IPS-18c (cell line): ENCODE data around the gene CIPC.

Source experiments
- H3K4me3 ChIP-seq: 2 replicates; pipeline ENCODE4 v1.7.0; 2013; ENCODE audit warnings: low read depth, mild to moderate bottlenecking, low read length, moderate library complexity; ENCODE audit not compliant: insufficient read depth
- H3K9me3 ChIP-seq: one replicate; pipeline ENCODE4 v1.6.1; 2013; ENCODE audit warnings: mild to moderate bottlenecking, low read length, moderate library complexity; ENCODE audit not compliant: control insufficient read depth, insufficient read depth

The CIPC gene

DNA sequence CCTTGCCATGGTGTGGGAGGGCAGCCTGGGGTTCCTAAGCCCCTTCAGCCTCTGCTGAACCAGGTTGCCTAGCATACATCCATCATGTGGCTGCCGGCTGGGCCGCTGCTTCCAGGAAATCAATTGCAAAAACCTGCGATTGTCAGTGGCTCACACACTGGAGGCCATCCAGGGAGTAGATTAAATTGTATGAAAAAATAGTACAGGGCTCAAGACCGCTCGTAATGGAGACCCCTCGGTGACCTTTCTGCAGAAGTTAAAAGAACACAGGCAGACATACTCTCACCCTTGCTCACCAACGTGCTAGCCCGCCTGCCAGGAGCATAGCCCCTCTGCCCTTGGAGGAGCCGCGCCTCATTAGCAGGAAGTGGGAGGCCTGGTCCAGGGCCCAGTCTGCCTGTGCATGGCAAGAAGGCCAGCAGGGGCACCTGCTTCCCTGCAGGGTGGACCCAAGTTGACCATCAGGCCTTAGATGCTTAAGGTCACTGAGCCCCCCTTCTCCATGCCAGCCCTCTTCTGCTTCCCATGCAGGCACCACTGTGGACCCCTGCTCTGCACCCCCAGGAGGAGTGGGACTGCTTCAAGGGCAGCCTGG is 31.4 kb upstream of the CIPC start:
- no peaks in the 10 kb centered on the region for H3K9me3 ChIP-seq
- no peak overlapping the region for H3K4me3 ChIP-seq

DNA sequence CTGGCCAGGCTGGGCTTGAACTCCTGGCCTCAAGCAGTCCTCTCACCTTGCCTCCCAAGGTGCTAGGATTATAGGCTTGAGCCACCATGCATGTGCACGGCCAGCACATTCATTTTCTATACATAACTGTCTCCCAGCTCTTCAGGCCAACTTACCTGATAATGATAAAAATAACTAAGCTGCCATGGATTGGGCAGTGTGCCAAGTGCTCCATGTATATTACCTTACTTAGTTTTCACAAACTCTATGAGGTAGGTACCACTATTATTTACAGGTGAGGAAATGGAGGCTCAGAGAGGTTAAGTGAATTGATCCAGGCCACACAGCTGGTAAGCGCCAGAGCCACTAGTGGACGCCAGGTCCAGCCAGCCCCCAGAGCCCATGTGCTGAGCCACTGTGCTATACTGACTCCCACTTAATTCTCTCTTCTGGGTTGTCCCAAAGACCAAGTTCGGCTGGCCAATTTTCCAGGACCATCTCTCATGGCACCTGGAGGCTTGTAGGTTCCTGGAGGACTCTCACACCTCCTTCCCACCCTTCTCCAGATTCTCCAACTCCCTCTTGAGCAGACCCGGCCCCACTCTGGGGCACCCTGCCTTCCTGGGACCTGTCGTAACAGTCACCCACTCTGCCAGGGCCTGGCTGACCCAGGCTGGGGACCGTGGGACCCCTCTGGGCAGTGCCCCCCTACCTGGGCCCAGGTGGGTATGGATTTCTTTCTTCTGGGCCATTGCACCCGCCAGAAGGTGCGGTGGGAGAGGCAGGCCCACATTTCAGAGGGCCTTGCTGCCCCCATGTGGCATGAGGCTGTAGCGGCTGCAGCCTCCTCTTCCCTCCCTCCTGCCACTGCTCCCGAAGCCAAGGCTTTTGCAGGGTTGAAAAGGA is 30.2 kb upstream of the CIPC start:
- no peak overlapping the region for H3K4me3 ChIP-seq
- H3K9me3 ChIP-seq = no peaks in the 10 kb centered on the region

DNA sequence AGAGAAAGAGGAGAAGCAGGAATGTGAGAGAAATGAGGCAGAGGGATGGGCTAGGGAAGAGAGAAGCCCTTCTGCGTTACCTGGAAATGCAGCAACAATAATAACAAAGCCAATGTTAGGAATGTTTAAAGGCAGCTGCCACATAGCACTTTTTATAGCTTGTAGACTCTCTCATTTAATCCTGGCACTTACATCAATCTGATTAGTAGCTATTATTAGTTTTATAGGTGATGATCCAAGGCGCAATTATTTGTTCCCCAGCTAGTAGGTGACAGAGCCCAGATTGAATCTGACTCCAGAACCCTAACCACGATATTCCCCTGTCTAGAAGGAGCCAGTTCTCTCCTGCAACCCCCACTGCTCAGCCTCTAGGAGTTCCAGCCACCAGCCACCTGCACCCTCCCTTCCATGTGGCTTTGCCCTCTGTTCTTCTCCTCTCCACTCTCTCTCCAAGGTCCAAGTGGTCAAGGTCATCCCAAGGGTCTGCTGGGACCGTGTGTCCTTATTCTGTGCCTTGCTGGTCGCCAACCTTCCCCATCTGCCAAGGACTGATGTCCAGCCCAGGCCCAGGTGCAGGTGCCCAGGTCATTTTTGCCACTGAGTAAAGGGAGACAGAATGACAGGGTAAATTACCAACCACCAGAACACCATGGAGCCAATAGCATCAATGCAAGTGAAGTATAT is 29.4 kb upstream of the CIPC start:
- Histone ChIP-seq H3K9me3 (no peaks in the 10 kb centered on the region), H3K4me3 (no peak overlapping the region)

DNA sequence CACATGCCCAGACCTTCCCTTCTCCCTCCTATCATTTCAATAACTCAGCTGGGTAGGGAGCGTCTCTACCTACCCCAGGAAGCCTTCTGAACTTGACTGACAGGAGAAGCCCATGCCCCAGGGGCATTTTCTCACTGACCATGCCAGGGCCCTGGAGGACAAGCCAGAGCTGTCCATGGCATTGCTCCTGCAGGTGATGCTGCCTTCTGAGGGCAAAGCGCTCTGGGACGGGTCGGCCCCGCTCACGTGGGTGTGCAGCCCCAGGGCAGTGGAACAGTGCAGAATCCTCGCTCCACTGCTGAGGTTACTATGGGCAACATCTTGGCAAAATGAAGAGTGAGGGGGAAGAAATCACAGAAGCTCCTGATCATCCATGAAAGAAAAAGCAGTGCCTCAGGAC is 28.5 kb upstream of the CIPC start:
- no peaks in the 10 kb centered on the region for H3K9me3 ChIP-seq
- H3K4me3 ChIP-seq = no peak overlapping the region

DNA sequence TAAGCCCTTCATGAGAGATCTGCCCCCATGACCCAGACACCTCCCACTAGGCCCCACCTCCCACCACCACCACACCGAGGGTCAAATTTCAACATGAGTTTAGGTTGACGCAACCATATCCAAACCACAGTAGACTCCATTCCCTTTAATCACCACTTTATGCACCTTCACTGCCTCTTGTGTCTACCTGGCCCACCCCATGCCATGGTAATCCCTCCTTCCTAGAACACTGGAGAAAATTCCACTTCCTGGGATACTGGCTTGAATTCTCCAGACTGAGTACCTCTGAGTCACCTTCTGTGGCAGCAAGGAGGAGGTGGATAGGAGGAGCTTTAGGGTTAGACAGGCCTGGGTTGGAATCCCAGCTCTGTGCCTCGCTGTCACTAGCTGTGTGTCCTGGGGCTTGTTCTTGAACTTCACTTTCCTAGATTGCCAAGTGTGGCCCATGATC is 26.1 kb upstream of the CIPC start:
- Histone ChIP-seq H3K4me3 (no peak overlapping the region), H3K9me3 (no peaks in the 10 kb centered on the region)

DNA sequence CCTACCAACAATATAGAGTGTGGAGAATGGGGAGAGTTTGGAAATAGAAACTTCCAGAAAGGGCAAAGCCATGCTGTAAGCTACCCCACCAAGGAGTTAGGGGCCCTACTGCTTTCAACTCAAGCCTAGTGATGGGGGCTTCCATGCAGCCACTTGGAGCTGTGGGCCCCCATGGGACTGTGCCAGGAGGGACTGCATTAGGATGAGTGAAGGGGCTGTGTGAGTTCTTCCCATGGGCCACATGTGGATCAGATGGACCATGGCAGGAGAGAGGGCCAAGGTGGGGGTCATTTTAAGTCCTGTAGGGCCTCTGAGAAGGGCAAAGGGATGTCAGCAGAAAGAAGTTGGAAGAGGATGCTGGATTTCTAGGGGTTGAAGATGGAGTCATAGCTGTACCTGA is 23.1 kb upstream of the CIPC start:
- no peaks in the 10 kb centered on the region for H3K9me3 ChIP-seq
- H3K4me3 ChIP-seq = no peak overlapping the region

DNA sequence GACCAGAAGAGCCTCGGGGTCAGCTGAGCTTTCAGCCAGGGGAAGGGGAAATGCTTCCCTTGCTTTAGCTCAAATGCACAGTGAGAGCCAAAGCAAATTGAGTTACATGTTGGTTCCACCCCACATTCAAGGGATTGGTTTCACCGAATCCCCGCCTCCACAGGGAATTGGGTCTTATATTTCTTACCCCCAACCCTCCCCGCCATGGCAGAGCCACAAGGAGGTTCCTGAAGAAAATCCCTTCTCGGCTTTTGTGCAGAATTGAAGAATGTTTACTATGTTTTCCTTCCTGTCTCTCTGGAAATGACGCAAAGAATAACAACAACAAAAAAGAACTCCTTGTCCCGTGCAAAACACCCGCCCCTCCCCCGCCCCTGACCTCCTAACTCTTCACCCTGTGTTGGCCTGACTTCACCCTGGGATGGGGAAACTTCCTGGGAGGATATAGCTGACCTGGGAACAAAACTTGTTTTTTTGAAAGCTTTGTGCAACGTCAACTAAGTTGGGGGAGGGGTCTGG is 21.9 kb upstream of the CIPC start:
- H3K9me3 ChIP-seq = no peaks in the 10 kb centered on the region
- 0 out of 2 replicates have a peak overlapping the region, but pooled peaks have one; percentile 22 for H3K4me3 ChIP-seq

DNA sequence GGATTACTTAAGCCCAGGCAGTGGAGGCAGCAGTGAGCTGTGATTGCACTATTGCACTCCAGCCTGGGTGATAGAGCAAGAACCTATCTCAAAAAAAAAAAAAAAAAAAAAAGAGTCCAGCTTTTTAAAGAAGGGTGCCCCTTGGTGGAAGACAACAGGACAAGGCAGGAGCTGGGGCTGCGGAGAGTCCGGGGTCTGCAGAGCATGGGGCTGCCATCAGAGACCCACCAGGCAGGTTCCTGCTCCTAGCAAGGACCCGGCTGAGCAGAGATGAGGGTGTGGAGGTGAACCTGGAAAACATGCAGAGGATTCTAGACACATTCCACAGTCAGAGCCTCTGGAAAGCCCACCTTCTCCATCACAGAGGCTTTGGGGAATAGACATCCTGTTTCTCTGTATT is 21.0 kb upstream of the CIPC start:
- H3K9me3 ChIP-seq = no peaks in the 10 kb centered on the region
- H3K4me3 ChIP-seq = no peak overlapping the region

DNA sequence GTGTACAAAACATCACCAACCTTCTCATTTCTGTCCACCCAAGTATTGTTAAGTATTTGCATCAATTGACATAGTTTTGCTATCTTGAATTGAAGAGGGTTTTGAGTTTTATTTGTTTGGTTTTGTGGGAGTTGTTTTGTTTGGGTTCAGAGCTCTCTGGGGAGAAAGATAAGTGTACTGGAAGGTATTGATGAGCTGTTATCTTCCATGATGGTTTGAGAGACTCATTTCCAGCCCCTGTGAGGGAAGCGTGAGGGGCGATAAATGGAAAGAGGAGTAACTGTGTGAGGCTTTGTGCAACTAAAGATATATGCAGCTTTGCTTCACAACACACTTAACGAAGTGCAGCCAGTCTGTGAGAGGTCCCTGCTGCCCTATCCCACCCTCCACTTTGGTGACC is 15.7 kb upstream of the CIPC start:
- no peaks in the 10 kb centered on the region for H3K9me3 ChIP-seq
- no peak overlapping the region for H3K4me3 ChIP-seq

DNA sequence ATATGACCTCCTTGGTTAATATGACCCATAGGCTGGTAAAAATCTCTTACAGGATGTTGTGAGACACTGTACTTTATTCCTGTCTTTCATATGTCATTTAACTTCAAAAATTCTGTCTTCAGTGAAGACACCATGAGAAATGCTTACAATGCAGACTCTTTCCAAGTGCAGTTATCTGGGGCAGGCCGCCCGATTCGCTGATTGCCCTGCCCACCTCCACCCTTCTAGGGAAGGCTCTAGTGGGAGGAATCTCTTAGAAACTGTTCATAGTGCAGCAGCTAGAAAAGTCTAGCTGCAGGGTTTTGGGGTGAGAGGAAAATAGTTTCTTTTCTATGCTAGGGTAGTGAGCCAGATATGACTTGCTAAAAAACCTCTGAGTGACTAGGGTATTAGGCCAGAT is 15.0 kb upstream of the CIPC start:
- Histone ChIP-seq H3K9me3 (no peaks in the 10 kb centered on the region), H3K4me3 (no peak overlapping the region)

DNA sequence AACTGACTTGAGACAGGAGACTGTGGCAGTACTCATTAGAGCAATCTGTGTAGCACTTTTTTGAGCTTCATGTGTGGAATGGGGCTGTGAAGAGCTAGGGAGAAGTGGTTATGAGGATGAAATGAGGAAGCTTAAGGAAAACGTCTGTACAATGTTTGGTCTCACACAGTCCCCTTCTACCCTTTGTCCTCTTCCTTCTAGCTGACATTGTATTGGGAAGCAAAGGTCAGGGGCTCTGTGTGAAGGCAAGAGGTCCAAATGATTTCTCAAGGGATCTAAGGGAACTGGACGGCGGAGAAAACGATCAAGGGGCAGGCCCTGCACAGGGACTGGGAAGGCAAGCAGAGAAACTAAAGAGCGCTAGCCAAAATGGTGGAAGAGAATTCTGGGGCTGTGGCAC is 13.1 kb upstream of the CIPC start:
- Histone ChIP-seq H3K9me3 (no peaks in the 10 kb centered on the region), H3K4me3 (no peak overlapping the region)

DNA sequence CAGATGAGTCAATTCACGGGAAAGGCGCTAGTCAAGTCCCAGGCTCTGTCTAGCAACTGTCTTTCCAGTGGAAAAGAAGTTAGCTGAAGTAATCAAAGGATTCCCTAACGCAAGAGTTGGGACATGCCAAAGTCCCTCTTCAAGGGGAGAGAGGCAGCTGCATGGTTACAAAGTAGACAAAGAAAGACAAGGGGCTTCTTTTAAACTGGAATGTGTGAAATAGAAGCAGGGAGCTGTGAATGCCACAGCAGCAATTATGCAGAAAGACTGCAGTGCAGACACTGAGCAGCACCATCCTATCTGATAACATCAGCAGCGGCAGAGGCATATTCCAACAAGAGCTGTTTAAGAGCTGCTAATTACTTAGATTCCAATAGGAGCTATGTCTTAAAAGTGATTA is 12.5 kb upstream of the CIPC start:
- no peak overlapping the region for H3K4me3 ChIP-seq
- no peaks in the 10 kb centered on the region for H3K9me3 ChIP-seq

DNA sequence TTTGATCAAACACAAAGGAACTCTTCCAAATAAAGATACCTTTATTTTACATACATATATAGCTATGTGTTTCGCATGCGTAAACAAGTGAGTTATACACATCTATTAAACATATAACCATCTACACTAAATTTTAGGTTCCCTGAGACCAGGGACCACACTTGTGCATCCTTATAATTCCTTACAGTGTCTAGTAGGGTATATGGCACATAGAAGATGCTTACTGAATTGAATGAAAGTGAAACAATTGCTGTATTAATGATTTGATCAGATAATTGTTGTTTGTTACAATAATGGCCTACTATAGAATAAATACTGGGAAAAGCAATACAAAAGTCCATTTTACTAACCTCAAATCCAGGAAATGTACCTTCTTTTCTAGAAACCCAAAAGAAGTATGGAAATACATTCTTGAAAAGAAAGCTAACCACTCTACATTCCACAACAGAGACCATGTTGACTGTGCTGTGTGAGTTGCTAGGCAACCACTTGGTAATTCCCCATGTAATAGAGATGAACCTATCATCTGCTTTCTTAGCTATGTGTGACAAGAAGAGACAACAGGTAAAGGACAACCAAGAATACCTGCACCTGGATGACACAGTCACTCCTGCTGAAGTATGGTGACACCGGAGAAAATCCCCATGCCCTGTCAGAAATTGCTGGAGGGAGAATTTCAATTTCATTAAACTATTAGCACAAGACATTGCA is 11.9 kb upstream of the CIPC start:
- Histone ChIP-seq H3K4me3 (no peak overlapping the region), H3K9me3 (no peaks in the 10 kb centered on the region)

DNA sequence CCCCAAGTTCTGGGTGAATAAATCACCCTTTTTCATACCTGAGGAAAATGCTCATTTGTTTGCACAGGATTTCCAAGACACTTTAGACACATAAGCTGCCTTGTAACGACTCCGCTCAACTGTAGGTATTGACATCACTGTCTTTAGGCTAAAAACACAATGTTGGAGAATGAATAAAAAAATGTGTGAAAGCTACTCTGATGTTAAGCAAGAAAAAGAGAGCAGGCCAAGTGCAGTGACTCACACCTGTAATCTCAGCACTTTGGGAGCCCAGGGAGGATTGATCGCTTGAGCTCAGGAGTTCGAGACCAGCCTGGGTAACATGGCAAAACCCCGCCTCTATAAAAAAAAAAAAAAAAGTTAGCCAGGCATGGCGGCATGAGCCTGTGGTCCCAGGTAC is 11.1 kb upstream of the CIPC start:
- Histone ChIP-seq H3K4me3 (no peak overlapping the region), H3K9me3 (no peaks in the 10 kb centered on the region)

DNA sequence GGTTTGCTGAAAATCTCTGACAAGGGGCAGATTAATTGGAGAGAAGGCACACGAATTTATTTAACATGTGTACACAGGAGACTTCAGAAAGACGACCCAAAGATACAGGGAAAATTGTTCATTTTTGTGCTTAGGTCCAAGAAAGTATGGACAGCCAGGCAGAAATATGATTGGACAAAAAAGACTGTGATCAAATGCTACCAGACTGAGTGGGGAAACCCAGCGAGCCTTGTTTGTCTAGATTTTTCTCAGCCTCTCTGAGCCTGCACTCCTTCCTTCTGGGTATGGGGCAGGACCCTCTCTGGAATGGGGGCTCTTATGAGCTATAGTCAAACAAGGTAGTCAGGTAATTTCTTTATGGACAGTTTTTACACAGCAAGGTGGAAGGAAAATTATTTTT is 10.4 kb upstream of the CIPC start:
- Histone ChIP-seq H3K9me3 (no peaks in the 10 kb centered on the region), H3K4me3 (no peak overlapping the region)

DNA sequence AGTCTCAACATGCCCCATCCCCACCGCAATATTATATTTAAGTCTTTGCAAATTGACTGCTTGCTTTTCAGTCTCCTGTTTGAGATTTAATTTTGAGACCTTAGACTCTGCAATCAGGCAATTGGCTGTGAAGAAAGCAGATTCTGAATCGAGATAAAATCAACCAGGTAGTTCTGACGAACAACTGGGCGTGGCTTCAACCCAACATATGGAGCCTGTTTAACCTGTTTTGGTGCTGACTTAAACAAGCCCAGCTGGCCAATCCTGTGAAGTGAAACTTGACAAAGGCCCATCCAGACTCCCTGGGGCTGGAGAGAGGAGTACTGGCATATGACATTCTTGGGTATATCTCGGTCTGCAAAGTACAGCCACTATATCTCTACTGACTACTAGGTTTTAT is 9.8 kb upstream of the CIPC start:
- H3K9me3 ChIP-seq = no peaks in the 10 kb centered on the region
- H3K4me3 ChIP-seq = no peak overlapping the region

DNA sequence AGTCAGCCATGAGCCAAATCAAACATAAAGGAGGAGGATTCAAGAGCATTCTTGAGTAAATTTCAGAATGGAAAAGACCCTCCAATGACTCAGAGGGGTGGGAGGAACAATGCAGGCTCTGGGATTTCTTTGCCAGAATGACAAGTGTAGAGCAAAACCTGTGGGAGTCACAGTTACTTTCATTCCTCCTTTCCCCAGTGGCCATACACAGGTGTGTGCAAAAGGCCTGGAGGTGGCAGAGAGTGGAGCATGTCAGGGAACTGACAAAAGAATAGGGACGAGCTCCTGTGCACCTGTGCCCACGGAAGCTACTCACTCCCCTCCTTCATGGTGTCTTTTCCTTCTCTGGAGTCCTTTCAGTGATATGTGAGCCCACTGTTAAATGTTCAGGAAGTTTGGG is 9.4 kb upstream of the CIPC start:
- H3K4me3 ChIP-seq = no peak overlapping the region
- H3K9me3 ChIP-seq = no peaks in the 10 kb centered on the region
